Neural cell (in vitro differentiated cells): ENCODE data around the gene LPCAT1.

ENCODE experiments used
- CTCF ChIP-seq: fragments of 450-650 bp; IDR thresholded peaks from 2 replicates; pipeline ENCODE4 v1.5.1; 2014; ENCODE audit warnings: antibody characterized with exemption, mild to moderate bottlenecking, moderate library complexity; ENCODE audit not compliant: poor library complexity, severe bottlenecking
- EP300 ChIP-seq: fragments of 450-650 bp; conservative IDR thresholded peaks from 2 replicates; pipeline ENCODE4 v1.6.1; 2014; ENCODE audit warnings: antibody characterized with exemption, mild to moderate bottlenecking, moderate library complexity; ENCODE audit not compliant: poor library complexity, severe bottlenecking
- EZH2 ChIP-seq: fragments of 200-600, 300-800 bp; shearing (Covaris generic), sonication (generic); IDR thresholded peaks from 2 replicates; pipeline ENCODE4 v1.6.1; 2014; ENCODE audit warnings: antibody characterized with exemption, low read length, borderline replicate concordance, mild to moderate bottlenecking; ENCODE audit not compliant: insufficient read depth, poor library complexity, severe bottlenecking
- MXI1 ChIP-seq: fragments of 450-650 bp; conservative IDR thresholded peaks from 2 replicates; pipeline ENCODE4 v1.6.1; 2014; ENCODE audit warnings: antibody characterized with exemption, mild to moderate bottlenecking; ENCODE audit not compliant: poor library complexity, severe bottlenecking
- POLR2AphosphoS5 ChIP-seq: IDR thresholded peaks from 2 replicates; pipeline ENCODE4 v1.6.1; 2012
- RAD21 ChIP-seq: fragments of 450-650 bp; conservative IDR thresholded peaks from 2 replicates; pipeline ENCODE4 v1.6.1; 2014; ENCODE audit warnings: antibody characterized with exemption, mild to moderate bottlenecking, moderate library complexity
- REST ChIP-seq: IDR thresholded peaks from 2 replicates; pipeline ENCODE4 v1.6.1; 2012; ENCODE audit warnings: borderline replicate concordance
- TAF1 ChIP-seq: IDR thresholded peaks from 2 replicates; pipeline ENCODE4 v1.6.1; 2012; ENCODE audit warnings: low read depth

GRCh38 chr5:1511651-1512540 lies 11.9 kb downstream of the LPCAT1 start:
- no peak for TF ChIP-seq MXI1
- no peak for TF ChIP-seq CTCF
- no peak for TF ChIP-seq RAD21
- no peak for TF ChIP-seq POLR2AphosphoS5
- no peak for TF ChIP-seq EZH2
- no peak for TF ChIP-seq REST
- no peak for TF ChIP-seq EP300
- TF ChIP-seq TAF1: no peak
